ENCODE data around the gene GPR158. TPM values are rescaled to one million over a fixed set of nuclear protein-coding genes. Genes with fewer than 3 reads are reported as not detected.
A peak's percentile ranks its signal among the peaks of the same experiment; 100 is the strongest.

The GPR158 gene
- total and polyA plus RNA-seq, 2 donors (not counting 1 experiment from before 2014, with no cell fraction given) = 0.33 TPM; not detected in 1

GRCh38 chr10:25169740-25170139 is 5.1 kb upstream of the GPR158 start:
- Histone ChIP-seq H3K4me1 (ENCODE audit: control insufficient read depth, extremely low read depth, insufficient read depth, low read length) (no peaks in the 10 kb centered on the region), H3K27me3 (ENCODE audit: control insufficient read depth, insufficient read depth, low read length) (no peaks in the 10 kb centered on the region), H3K9me3 (ENCODE audit: control insufficient read depth, insufficient read depth, low read depth, low read length) (no peaks in the 10 kb centered on the region), H3K36me3 (ENCODE audit: control insufficient read depth, insufficient read depth, low read length) (no peaks in the 10 kb centered on the region), H3K79me2 (ENCODE audit: control insufficient read depth, insufficient read depth, low read length) (no peaks in the 10 kb centered on the region), H3K9ac (ENCODE audit: insufficient read depth, low read length) (no peak overlapping the region), H3K4me3 (replicated peaks in 1 of 4; ENCODE audit: control extremely low read depth in 1 of 4, insufficient read depth in 1 of 4, low read depth in 3 of 4, low read length in 4 of 4) (no peak overlapping the region), H4K20me1 (ENCODE audit: control insufficient read depth, extremely low read depth, insufficient read depth, low read length) (no peaks in the 10 kb centered on the region), H3K4me2 (ENCODE audit: extremely low read depth, insufficient read depth, low read length) (no peak overlapping the region), H3K27ac (ENCODE audit: insufficient read depth, low read length) (no peak overlapping the region), H2AFZ (ENCODE audit: low read length) (no peak overlapping the region)
- DNase-seq (ENCODE audit: low read depth in 2 of 2) = no peak
- TF ChIP-seq CTCF (conservative IDR thresholded peaks at IDR 0.05 in 1 of 2, IDR thresholded peaks at IDR 0.05 in 1 of 2; ENCODE audit: low read depth in 1 of 2, low read length in 2 of 2) (no peak), EZH2 (IDR thresholded peaks at IDR 0.05; ENCODE audit: low read length, missing control alignments) (no peak)

GRCh38 chr10:25170627-25171026 is 4.2 kb upstream of the GPR158 start:
- Histone ChIP-seq H3K4me3 (replicated peaks in 1 of 4; ENCODE audit: control extremely low read depth in 1 of 4, insufficient read depth in 1 of 4, low read depth in 3 of 4, low read length in 4 of 4) (no peak overlapping the region), H2AFZ (ENCODE audit: low read length) (no peak overlapping the region), H3K9ac (ENCODE audit: insufficient read depth, low read length) (no peak overlapping the region), H3K4me2 (ENCODE audit: extremely low read depth, insufficient read depth, low read length) (no peak overlapping the region), H4K20me1 (ENCODE audit: control insufficient read depth, extremely low read depth, insufficient read depth, low read length) (no peaks in the 10 kb centered on the region), H3K79me2 (ENCODE audit: control insufficient read depth, insufficient read depth, low read length) (no peaks in the 10 kb centered on the region), H3K9me3 (ENCODE audit: control insufficient read depth, insufficient read depth, low read depth, low read length) (no peaks in the 10 kb centered on the region), H3K27ac (ENCODE audit: insufficient read depth, low read length) (no peak overlapping the region), H3K4me1 (ENCODE audit: control insufficient read depth, extremely low read depth, insufficient read depth, low read length) (no peaks in the 10 kb centered on the region), H3K27me3 (ENCODE audit: control insufficient read depth, insufficient read depth, low read length) (peaks cover 7% of the 10 kb centered on the region), H3K36me3 (ENCODE audit: control insufficient read depth, insufficient read depth, low read length) (no peaks in the 10 kb centered on the region)
- no peak for DNase-seq (ENCODE audit: low read depth in 2 of 2)
- TF ChIP-seq CTCF (conservative IDR thresholded peaks at IDR 0.05 in 1 of 2, IDR thresholded peaks at IDR 0.05 in 1 of 2; ENCODE audit: low read depth in 1 of 2, low read length in 2 of 2) = no peak
- TF ChIP-seq EZH2 (IDR thresholded peaks at IDR 0.05; ENCODE audit: low read length, missing control alignments) = no peak

GRCh38 chr10:25175527-25176420 is 973 bp downstream of the GPR158 start:
- Histone ChIP-seq H3K9me3 (ENCODE audit: control insufficient read depth, insufficient read depth, low read depth, low read length) (no peaks in the 10 kb centered on the region), H3K4me2 (ENCODE audit: extremely low read depth, insufficient read depth, low read length) (no peak overlapping the region), H3K4me1 (ENCODE audit: control insufficient read depth, extremely low read depth, insufficient read depth, low read length) (no peaks in the 10 kb centered on the region), H4K20me1 (ENCODE audit: control insufficient read depth, extremely low read depth, insufficient read depth, low read length) (no peaks in the 10 kb centered on the region), H3K9ac (ENCODE audit: insufficient read depth, low read length) (no peak overlapping the region), H3K79me2 (ENCODE audit: control insufficient read depth, insufficient read depth, low read length) (no peaks in the 10 kb centered on the region), H3K36me3 (ENCODE audit: control insufficient read depth, insufficient read depth, low read length) (no peaks in the 10 kb centered on the region), H3K27ac (ENCODE audit: insufficient read depth, low read length) (no peak overlapping the region), H3K27me3 (ENCODE audit: control insufficient read depth, insufficient read depth, low read length) (peaks cover 21% of the 10 kb centered on the region), H2AFZ (ENCODE audit: low read length) (no peak overlapping the region), H3K4me3 (replicated peaks in 1 of 4; ENCODE audit: control extremely low read depth in 1 of 4, insufficient read depth in 1 of 4, low read depth in 3 of 4, low read length in 4 of 4) (no peak overlapping the region)
- peak in 1 of 2 donors; percentile 31 for DNase-seq (ENCODE audit: low read depth in 2 of 2)
- TF ChIP-seq EZH2 (IDR thresholded peaks at IDR 0.05; ENCODE audit: low read length, missing control alignments) = no peak

All from fibroblast of lung (primary cell).